ENCODE data around the gene TBC1D21. TPM values are rescaled to one million over a fixed set of nuclear protein-coding genes. Genes with fewer than 3 reads are reported as not detected.

TBC1D21 gene
- polyA plus RNA-seq, 1 donor: not detected

- H3K27ac ChIP-seq (ENCODE audit: low read length): no peak overlapping the region
- no CpG with 5 or more reads among the region's 6 CpGs for WGBS (ENCODE audit: insufficient coverage, low lambda C conversion rate)
- DNase-seq: no peak
- H3K9me3 ChIP-seq (ENCODE audit: control insufficient read depth, low read depth, low read length): no peaks in the 10 kb centered on the region
- H3K4me3 ChIP-seq (ENCODE audit: low read length): no peak overlapping the region
- no peaks in the 10 kb centered on the region for H3K27me3 ChIP-seq (ENCODE audit: control insufficient read depth, insufficient read depth, low read length)
- H3K4me1 ChIP-seq (ENCODE audit: control insufficient read depth, insufficient read depth, low read length): no peaks in the 10 kb centered on the region
- no peaks in the 10 kb centered on the region for H3K36me3 ChIP-seq (ENCODE audit: control insufficient read depth, insufficient read depth, low read length)
These were observed 15.8 kb downstream of the TBC1D21 start for GRCh38 chr15:73889053-73889761.

- no peaks in the 10 kb centered on the region for H3K9me3 ChIP-seq (ENCODE audit: control insufficient read depth, low read depth, low read length)
- H3K4me3 ChIP-seq (ENCODE audit: low read length): no peak overlapping the region
- WGBS (ENCODE audit: insufficient coverage, low lambda C conversion rate): no CpG with 5 or more reads among the region's 1 CpG
- no peaks in the 10 kb centered on the region for H3K27me3 ChIP-seq (ENCODE audit: control insufficient read depth, insufficient read depth, low read length)
- no peaks in the 10 kb centered on the region for H3K4me1 ChIP-seq (ENCODE audit: control insufficient read depth, insufficient read depth, low read length)
- H3K36me3 ChIP-seq (ENCODE audit: control insufficient read depth, insufficient read depth, low read length): no peaks in the 10 kb centered on the region
- DNase-seq: no peak
- H3K27ac ChIP-seq (ENCODE audit: low read length): no peak overlapping the region
These were observed 16.4 kb downstream of the TBC1D21 start for GRCh38 chr15:73889762-73890124.

GRCh38 chr15:73891328-73892315 is 18.3 kb downstream of the TBC1D21 start:
- H3K27me3 ChIP-seq (ENCODE audit: control insufficient read depth, insufficient read depth, low read length): no peaks in the 10 kb centered on the region
- H3K4me3 ChIP-seq (ENCODE audit: low read length): no peak overlapping the region
- no peaks in the 10 kb centered on the region for H3K4me1 ChIP-seq (ENCODE audit: control insufficient read depth, insufficient read depth, low read length)
- H3K27ac ChIP-seq (ENCODE audit: low read length): no peak overlapping the region
- no peaks in the 10 kb centered on the region for H3K9me3 ChIP-seq (ENCODE audit: control insufficient read depth, low read depth, low read length)
- DNase-seq: no peak
- H3K36me3 ChIP-seq (ENCODE audit: control insufficient read depth, insufficient read depth, low read length): no peaks in the 10 kb centered on the region
- no CpG with 5 or more reads among the region's 11 CpGs for WGBS (ENCODE audit: insufficient coverage, low lambda C conversion rate)

- H3K4me1 ChIP-seq (ENCODE audit: control insufficient read depth, insufficient read depth, low read length): no peaks in the 10 kb centered on the region
- H3K36me3 ChIP-seq (ENCODE audit: control insufficient read depth, insufficient read depth, low read length): no peaks in the 10 kb centered on the region
- H3K9me3 ChIP-seq (ENCODE audit: control insufficient read depth, low read depth, low read length): no peaks in the 10 kb centered on the region
- no peaks in the 10 kb centered on the region for H3K27me3 ChIP-seq (ENCODE audit: control insufficient read depth, insufficient read depth, low read length)
- no peak for DNase-seq
- WGBS (ENCODE audit: insufficient coverage, low lambda C conversion rate): no CpG with 5 or more reads among the region's 13 CpGs
- no peak overlapping the region for H3K4me3 ChIP-seq (ENCODE audit: low read length)
- no peak overlapping the region for H3K27ac ChIP-seq (ENCODE audit: low read length)
These were observed 19.3 kb downstream of the TBC1D21 start for GRCh38 chr15:73892446-73893226.

- no peak for DNase-seq
- no peaks in the 10 kb centered on the region for H3K27me3 ChIP-seq (ENCODE audit: control insufficient read depth, insufficient read depth, low read length)
- H3K36me3 ChIP-seq (ENCODE audit: control insufficient read depth, insufficient read depth, low read length): no peaks in the 10 kb centered on the region
- H3K27ac ChIP-seq (ENCODE audit: low read length): no peak overlapping the region
- WGBS (ENCODE audit: insufficient coverage, low lambda C conversion rate): no CpG with 5 or more reads among the region's 12 CpGs
- H3K4me1 ChIP-seq (ENCODE audit: control insufficient read depth, insufficient read depth, low read length): no peaks in the 10 kb centered on the region
- H3K9me3 ChIP-seq (ENCODE audit: control insufficient read depth, low read depth, low read length): no peaks in the 10 kb centered on the region
- no peak overlapping the region for H3K4me3 ChIP-seq (ENCODE audit: low read length)
These were observed 20.9 kb downstream of the TBC1D21 start for GRCh38 chr15:73894133-73894814.

- no peak for DNase-seq
- H3K4me1 ChIP-seq (ENCODE audit: control insufficient read depth, insufficient read depth, low read length): no peaks in the 10 kb centered on the region
- WGBS (ENCODE audit: insufficient coverage, low lambda C conversion rate): no CpG with 5 or more reads among the region's 15 CpGs
These were observed 24.3 kb downstream of the TBC1D21 start for GRCh38 chr15:73897441-73898261.

GRCh38 chr15:73899197-73900094 is 26.1 kb downstream of the TBC1D21 start:
- H3K4me3 ChIP-seq (ENCODE audit: low read length): no peak overlapping the region
- no peak for DNase-seq
- WGBS (ENCODE audit: insufficient coverage, low lambda C conversion rate): 63% methylated on average over 2 of the region's 15 CpGs

More at GRCh38 chr15:73897441-73898261, 24.3 kb downstream of the TBC1D21 start:
- Histone ChIP-seq H3K36me3 (ENCODE audit: control insufficient read depth, insufficient read depth, low read length) (no peaks in the 10 kb centered on the region), H3K4me3 (ENCODE audit: low read length) (no peak overlapping the region), H3K27ac (ENCODE audit: low read length) (no peak overlapping the region), H3K27me3 (ENCODE audit: control insufficient read depth, insufficient read depth, low read length) (no peaks in the 10 kb centered on the region), H3K9me3 (ENCODE audit: control insufficient read depth, low read depth, low read length) (no peaks in the 10 kb centered on the region)

GRCh38 chr15:73900095-73900712 is 26.8 kb downstream of the TBC1D21 start:
- H3K9me3 ChIP-seq (ENCODE audit: control insufficient read depth, low read depth, low read length): no peaks in the 10 kb centered on the region
- H3K27ac ChIP-seq (ENCODE audit: low read length): no peak overlapping the region
- WGBS (ENCODE audit: insufficient coverage, low lambda C conversion rate): no CpG with 5 or more reads among the region's 10 CpGs

More at GRCh38 chr15:73899197-73900094, 26.1 kb downstream of the TBC1D21 start:
- H3K36me3 ChIP-seq (ENCODE audit: control insufficient read depth, insufficient read depth, low read length): no peaks in the 10 kb centered on the region
- no peak overlapping the region for H3K27ac ChIP-seq (ENCODE audit: low read length)
- no peaks in the 10 kb centered on the region for H3K4me1 ChIP-seq (ENCODE audit: control insufficient read depth, insufficient read depth, low read length)
- H3K27me3 ChIP-seq (ENCODE audit: control insufficient read depth, insufficient read depth, low read length): no peaks in the 10 kb centered on the region
- H3K9me3 ChIP-seq (ENCODE audit: control insufficient read depth, low read depth, low read length): no peaks in the 10 kb centered on the region

More at GRCh38 chr15:73900095-73900712, 26.8 kb downstream of the TBC1D21 start:
- Histone ChIP-seq H3K36me3 (ENCODE audit: control insufficient read depth, insufficient read depth, low read length) (no peaks in the 10 kb centered on the region), H3K4me3 (ENCODE audit: low read length) (no peak overlapping the region), H3K4me1 (ENCODE audit: control insufficient read depth, insufficient read depth, low read length) (no peaks in the 10 kb centered on the region), H3K27me3 (ENCODE audit: control insufficient read depth, insufficient read depth, low read length) (no peaks in the 10 kb centered on the region)
- DNase-seq: no peak

Data from large intestine (tissue), 3 donors.